Calu3 (cell line): ENCODE results near the gene GTF2H1. TPM values are rescaled to one million over a fixed set of nuclear protein-coding genes. Genes with fewer than 3 reads are reported as not detected.

Experiments used
- BruUV-seq: library from RNA; stranded (reverse); fragments of 400-500 nt; replicated peaks from 2 replicates; lab custom pipeline; 2021; lab: Mats Ljungman, UMichigan
- CTCF ChIA-PET: fragments of 300-600 bp; sonication (Branson Sonifier 250); formaldehyde crosslinking; loops from one replicate; lab custom pipeline; 2022; ENCODE audit warnings: antibody characterized with exemption; lab: Charles Lee
- DNase-seq: peaks from one replicate; pipeline ENCODE4 v3.0.0; 2022
- H3K27ac Mint-ChIP-seq: one replicate; pipeline ENCODE4 v1.8.0; 2022; ENCODE audit warnings: mixed read lengths; ENCODE audit not compliant: unreplicated experiment
- H3K27me3 Mint-ChIP-seq: one replicate; pipeline ENCODE4 v1.8.0; 2022; ENCODE audit warnings: mixed read lengths; ENCODE audit not compliant: unreplicated experiment
- H3K36me3 Mint-ChIP-seq: one replicate; pipeline ENCODE4 v1.8.0; 2022; ENCODE audit warnings: mild to moderate bottlenecking, moderate library complexity, mixed read lengths; ENCODE audit not compliant: insufficient read depth, unreplicated experiment
- H3K4me1 Mint-ChIP-seq: one replicate; pipeline ENCODE4 v1.8.0; 2022; ENCODE audit warnings: mild to moderate bottlenecking, low read depth, mixed read lengths; ENCODE audit not compliant: unreplicated experiment
- H3K4me3 Mint-ChIP-seq: one replicate; pipeline ENCODE4 v1.8.0; 2022; ENCODE audit warnings: mild to moderate bottlenecking, low read depth, moderate library complexity, mixed read lengths; ENCODE audit not compliant: unreplicated experiment
- H3K9me3 Mint-ChIP-seq: one replicate; pipeline ENCODE4 v1.8.0; 2022; ENCODE audit warnings: low read depth, mixed read lengths; ENCODE audit not compliant: unreplicated experiment
- intact Hi-C: fragments of 100-400 bp; cut with micrococcal nuclease; formaldehyde crosslinking; loops from one replicate; pipeline ENCODE4 v1.10.0; 2022; ENCODE audit not compliant: unreplicated experiment
- total RNA-seq: library from RNA; stranded (reverse); gene quantifications from 2 replicates; pipeline ENCODE4 v1.2.3, GENCODE V29; 2022
- TF ChIP-seq, protein P1 (sequence below): fragments of 200-600 bp; IDR thresholded peaks from one replicate; pipeline ENCODE4 v1.8.0; 2022; ENCODE audit warnings: antibody characterized with exemption; ENCODE audit not compliant: unreplicated experiment

GTF2H1 gene
- total RNA-seq, 1 experiment from 2014 or later, result 43.0 TPM

DNA sequence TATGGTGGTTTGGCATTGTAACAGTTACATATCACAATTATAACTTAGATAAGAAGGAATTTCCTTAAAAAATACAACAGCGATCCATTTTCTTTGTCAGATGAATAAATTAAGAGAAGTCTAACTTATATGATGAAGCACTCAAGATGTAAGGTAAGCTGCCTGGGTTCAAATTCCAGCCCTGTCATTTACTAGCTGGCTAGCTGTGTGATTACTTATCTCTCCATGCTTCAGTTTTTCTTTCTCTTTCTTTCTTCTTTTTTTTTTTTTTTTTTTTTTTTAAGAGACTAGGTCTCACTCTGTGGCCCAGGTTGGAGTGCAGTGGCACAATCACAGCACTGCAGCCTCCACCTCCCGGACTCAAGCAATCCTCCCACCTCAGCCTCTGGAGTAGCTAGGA is 49.8 kb downstream of the GTF2H1 start:
- CTCF ChIA-PET, result no interaction called here
- intact Hi-C loops, result no loop called here
- TF ChIP-seq, protein P1, sequence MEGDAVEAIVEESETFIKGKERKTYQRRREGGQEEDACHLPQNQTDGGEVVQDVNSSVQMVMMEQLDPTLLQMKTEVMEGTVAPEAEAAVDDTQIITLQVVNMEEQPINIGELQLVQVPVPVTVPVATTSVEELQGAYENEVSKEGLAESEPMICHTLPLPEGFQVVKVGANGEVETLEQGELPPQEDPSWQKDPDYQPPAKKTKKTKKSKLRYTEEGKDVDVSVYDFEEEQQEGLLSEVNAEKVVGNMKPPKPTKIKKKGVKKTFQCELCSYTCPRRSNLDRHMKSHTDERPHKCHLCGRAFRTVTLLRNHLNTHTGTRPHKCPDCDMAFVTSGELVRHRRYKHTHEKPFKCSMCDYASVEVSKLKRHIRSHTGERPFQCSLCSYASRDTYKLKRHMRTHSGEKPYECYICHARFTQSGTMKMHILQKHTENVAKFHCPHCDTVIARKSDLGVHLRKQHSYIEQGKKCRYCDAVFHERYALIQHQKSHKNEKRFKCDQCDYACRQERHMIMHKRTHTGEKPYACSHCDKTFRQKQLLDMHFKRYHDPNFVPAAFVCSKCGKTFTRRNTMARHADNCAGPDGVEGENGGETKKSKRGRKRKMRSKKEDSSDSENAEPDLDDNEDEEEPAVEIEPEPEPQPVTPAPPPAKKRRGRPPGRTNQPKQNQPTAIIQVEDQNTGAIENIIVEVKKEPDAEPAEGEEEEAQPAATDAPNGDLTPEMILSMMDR, result no peak

DNA sequence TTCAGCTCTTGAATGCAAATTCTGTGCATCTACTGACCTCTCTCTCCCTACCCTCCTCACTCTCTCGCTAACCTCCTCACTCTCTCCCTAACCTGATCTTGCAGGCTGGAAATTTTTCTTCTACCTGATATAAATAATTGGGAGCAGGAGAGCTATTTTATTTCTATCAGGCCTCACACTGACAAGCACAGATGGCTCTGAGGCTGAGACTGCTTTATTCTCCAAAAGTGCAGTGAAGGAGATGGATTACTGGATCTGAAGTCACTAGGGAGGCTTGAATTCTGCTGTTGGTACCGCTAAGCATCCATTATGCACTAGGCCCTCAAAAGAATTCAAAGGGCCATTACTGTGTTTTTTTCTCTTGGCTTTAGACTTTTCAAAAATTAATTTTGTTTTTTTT is 52.6 kb downstream of the GTF2H1 start:
- Mint-ChIP-seq H3K4me3 (no peak overlapping the region), H3K36me3 (no peaks in the 10 kb centered on the region), H3K27ac (no peak overlapping the region), H3K4me1 (no peaks in the 10 kb centered on the region), H3K9me3 (no peaks in the 10 kb centered on the region), H3K27me3 (no peaks in the 10 kb centered on the region)
- TF ChIP-seq, protein P1, result no peak
- BruUV-seq, result no TSS peak
- DNase-seq, result no peak
- CTCF ChIA-PET, result no interaction called here
- intact Hi-C loops, result no loop called here

More for the DNA sequence above, 49.8 kb downstream of the GTF2H1 start:
- H3K4me3 Mint-ChIP-seq, result no peak overlapping the region
- no TSS peak for BruUV-seq
- no peaks in the 10 kb centered on the region for H3K9me3 Mint-ChIP-seq
- H3K27me3 Mint-ChIP-seq, result no peaks in the 10 kb centered on the region
- no peaks in the 10 kb centered on the region for H3K4me1 Mint-ChIP-seq
- H3K36me3 Mint-ChIP-seq, result peaks cover 4% of the 10 kb centered on the region
- no peak for DNase-seq
- H3K27ac Mint-ChIP-seq, result no peak overlapping the region

DNA sequence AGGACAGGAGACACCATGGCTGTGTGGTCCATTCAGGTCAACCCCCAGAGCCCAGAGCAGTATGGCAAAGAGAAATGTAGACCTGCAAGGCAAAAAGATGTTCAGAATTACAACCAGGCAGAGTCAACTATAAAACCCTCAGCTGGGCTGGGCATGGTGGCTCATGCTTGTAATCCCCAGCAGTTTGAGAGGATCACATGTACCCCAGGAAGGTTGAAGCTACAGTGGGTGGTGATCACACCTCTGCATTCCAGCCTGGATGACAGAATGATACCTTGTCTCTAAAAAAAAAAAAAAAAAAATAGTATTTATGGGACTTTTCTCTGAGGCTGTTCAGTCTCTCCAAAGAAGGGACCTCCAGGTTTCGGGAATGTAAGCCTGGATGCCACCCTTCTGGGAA is 53.6 kb downstream of the GTF2H1 start:
- no peaks in the 10 kb centered on the region for H3K36me3 Mint-ChIP-seq
- no peaks in the 10 kb centered on the region for H3K27me3 Mint-ChIP-seq
- no peak overlapping the region for H3K4me3 Mint-ChIP-seq
- no peaks in the 10 kb centered on the region for H3K9me3 Mint-ChIP-seq
- no TSS peak for BruUV-seq
- TF ChIP-seq, protein P1, result no peak
- DNase-seq, result no peak
- no peaks in the 10 kb centered on the region for H3K4me1 Mint-ChIP-seq
- CTCF ChIA-PET, result interaction anchor here (0.7 kb wide), 1 partner anchor 127 kb away, joined by 8 read pairs; no protein-coding TSS in a partner anchor
- H3K27ac Mint-ChIP-seq, result no peak overlapping the region
- intact Hi-C loops, result no loop called here

DNA sequence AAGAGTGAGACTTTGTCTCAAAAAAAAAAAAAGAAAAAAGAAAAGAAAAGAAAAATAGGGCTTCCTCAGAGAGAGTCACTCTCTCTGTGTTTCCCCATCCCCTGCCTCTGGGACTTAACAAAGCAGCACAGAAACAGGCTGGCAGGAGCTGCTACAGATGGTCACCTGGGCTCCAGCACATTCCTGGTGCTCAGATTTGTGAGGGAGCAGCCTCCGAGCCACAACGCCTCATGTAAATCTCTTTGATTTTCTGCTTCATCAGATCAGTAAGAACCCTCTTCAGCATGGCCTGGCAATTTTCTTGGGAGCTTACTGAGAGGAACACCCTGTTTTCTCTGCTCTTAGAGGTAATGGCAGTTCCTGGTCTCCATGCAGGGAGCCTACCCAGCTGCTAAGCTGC is 56.8 kb downstream of the GTF2H1 start:
- Mint-ChIP-seq H3K4me3 (no peak overlapping the region), H3K4me1 (peaks cover 20% of the 10 kb centered on the region), H3K27me3 (no peaks in the 10 kb centered on the region), H3K27ac (no peak overlapping the region), H3K9me3 (no peaks in the 10 kb centered on the region), H3K36me3 (peaks cover 8% of the 10 kb centered on the region)
- no TSS peak for BruUV-seq
- DNase-seq, result no peak
- TF ChIP-seq, protein P1, result no peak
- CTCF ChIA-PET, result no interaction called here
- intact Hi-C loops, result no loop called here
